ENCODE data around the gene CAVIN4.

The CAVIN4 gene

GRCh38 chr9:100590481-100590880 lies 12.6 kb downstream of the CAVIN4 start:
- TF ChIP-seq TAF1 (IDR thresholded peaks at IDR 0.05; ENCODE audit: low read depth): no peak
- no peak for TF ChIP-seq RAD21 (IDR thresholded peaks at IDR 0.05; ENCODE audit: low read depth)
- TF ChIP-seq USF1 (IDR thresholded peaks at IDR 0.05): no peak
- no peak for TF ChIP-seq REST (IDR thresholded peaks at IDR 0.05; ENCODE audit: low read depth)
- TF ChIP-seq CREB1 (IDR thresholded peaks at IDR 0.05; ENCODE audit: low read depth): no peak

GRCh38 chr9:100591139-100591538 lies 13.3 kb downstream of the CAVIN4 start:
- no peak for TF ChIP-seq TEAD4 (IDR thresholded peaks at IDR 0.05)
- no peak for TF ChIP-seq ZBTB7A (IDR thresholded peaks at IDR 0.05; ENCODE audit: low read depth)
- TF ChIP-seq REST (IDR thresholded peaks at IDR 0.05; ENCODE audit: low read depth): no peak
- TF ChIP-seq NFIC (IDR thresholded peaks at IDR 0.05): no peak
- TF ChIP-seq EP300 (IDR thresholded peaks at IDR 0.05; ENCODE audit: borderline replicate concordance): no peak
- no peak for TF ChIP-seq MAX (IDR thresholded peaks at IDR 0.05)
- TF ChIP-seq CREB1 (IDR thresholded peaks at IDR 0.05; ENCODE audit: low read depth): no peak
- no peak for TF ChIP-seq FOXM1 (IDR thresholded peaks at IDR 0.05; ENCODE audit: borderline replicate concordance, low read depth)
- TF ChIP-seq TCF12 (IDR thresholded peaks at IDR 0.05; ENCODE audit: low read depth): no peak
- no peak for TF ChIP-seq USF1 (IDR thresholded peaks at IDR 0.05)
- TF ChIP-seq EGR1 (IDR thresholded peaks at IDR 0.05): no peak
- no peak for TF ChIP-seq TAF1 (IDR thresholded peaks at IDR 0.05; ENCODE audit: low read depth)
- TF ChIP-seq YY1 (IDR thresholded peaks at IDR 0.05; ENCODE audit: low read depth): no peak
- TF ChIP-seq CEBPB (IDR thresholded peaks at IDR 0.05): no peak
- TF ChIP-seq RAD21 (IDR thresholded peaks at IDR 0.05; ENCODE audit: low read depth): no peak

GRCh38 chr9:100591639-100592412 lies 13.9 kb downstream of the CAVIN4 start:
- TF ChIP-seq YY1 (IDR thresholded peaks at IDR 0.05; ENCODE audit: low read depth) (no peak), MAX (IDR thresholded peaks at IDR 0.05) (no peak), CREB1 (IDR thresholded peaks at IDR 0.05; ENCODE audit: low read depth) (no peak), USF1 (IDR thresholded peaks at IDR 0.05) (no peak), FOXM1 (IDR thresholded peaks at IDR 0.05; ENCODE audit: borderline replicate concordance, low read depth) (no peak), TEAD4 (IDR thresholded peaks at IDR 0.05) (no peak), EP300 (IDR thresholded peaks at IDR 0.05; ENCODE audit: borderline replicate concordance) (no peak), TCF12 (IDR thresholded peaks at IDR 0.05; ENCODE audit: low read depth) (no peak), CEBPB (IDR thresholded peaks at IDR 0.05) (no peak), ZBTB7A (IDR thresholded peaks at IDR 0.05; ENCODE audit: low read depth) (no peak), TAF1 (IDR thresholded peaks at IDR 0.05; ENCODE audit: low read depth) (no peak), NFIC (IDR thresholded peaks at IDR 0.05) (no peak), RAD21 (IDR thresholded peaks at IDR 0.05; ENCODE audit: low read depth) (no peak), EGR1 (IDR thresholded peaks at IDR 0.05) (no peak), REST (IDR thresholded peaks at IDR 0.05; ENCODE audit: low read depth) (no peak)
